K562 (cell line): ENCODE measurements around the gene GNG7. TPM values are rescaled to one million over a fixed set of nuclear protein-coding genes. Genes with fewer than 3 reads are reported as not detected.

ENCODE experiments used
- EWSR1 ChIP-seq: fragments of 450-650 bp; IDR thresholded peaks from 2 replicates; pipeline ENCODE4 v1.6.1; 2018; ENCODE audit warnings: borderline replicate concordance, mild to moderate bottlenecking, low read depth, moderate library complexity; ENCODE audit not compliant: partially characterized antibody
- SMC3 ChIP-seq: conservative IDR thresholded peaks from 2 replicates; pipeline ENCODE4 v1.6.1; 2011; ENCODE audit warnings: low read depth, low read length, improper control_type of control experiment; ENCODE audit not compliant: insufficient read depth
- polyA plus RNA-seq, 8 experiments: library from polyadenylated mRNA; depleted of rRNA in 4 of 8; stranded (reverse) in 5 of 8; unstranded in 3 of 8; fragments of >200 nt; fragmentation: Nextera tagmentation in 2 of 8; fragmentation: Illumina TruSeq in 1 of 8; extraction: Ambion mirVana in 2 of 8; extraction: Trizol in 1 of 8; gene quantifications; 2 replicates each; pipeline versions ENCODE4 v1.2.1 to v1.2.3, GENCODE V29; 2011 to 2014; ENCODE audit warnings: inconsistent platforms in 1 of 8, missing spikeins in 1 of 8
- total RNA-seq, 7 experiments: library from RNA; depleted of rRNA in 6 of 7; stranded (reverse); fragments of >200 nt in 6 of 7; fragmentation: Illumina TruSeq in 2 of 7; extraction: Trizol in 2 of 7; gene quantifications; 2 replicates each; pipeline versions ENCODE4 v1.2.1 to v1.2.3, GENCODE V29; 2011 to 2021; ENCODE audit warnings: low replicate concordance in 1 of 7
- TF ChIP-seq, protein P1 (sequence below): fragments of 450-650 bp; IDR thresholded peaks from 2 replicates; pipeline ENCODE4 v1.6.1; 2017; ENCODE audit warnings: mild to moderate bottlenecking, moderate library complexity
- TF ChIP-seq, protein P2 (sequence below): fragments of 450-650 bp; IDR thresholded peaks from 2 replicates; pipeline ENCODE4 v1.6.1; 2016; ENCODE audit warnings: antibody characterized with exemption
- TF ChIP-seq, protein P3 (sequence below): fragments of 450-650 bp; IDR thresholded peaks from 2 replicates; pipeline ENCODE4 v1.6.1; 2016
- TF ChIP-seq, protein P4 (sequence below): fragments of 250-450 bp; sonication (Bioruptor Pico); IDR thresholded peaks from 2 replicates; pipeline ENCODE4 v1.4.0; 2020; ENCODE audit warnings: mild to moderate bottlenecking, moderate library complexity
- TF ChIP-seq, protein P5 (sequence below), 2 experiments: fragments of 450-650 bp; formaldehyde crosslinking in 1 of 2; IDR thresholded peaks; 2 replicates each; pipeline versions ENCODE4 v1.4.0 to v1.6.1; 2014 to 2020; ENCODE audit warnings: mild to moderate bottlenecking in 2 of 2, borderline replicate concordance in 1 of 2, low read depth in 1 of 2
- TF ChIP-seq, protein P6 (sequence below): fragments of 250-450 bp; sonication (Bioruptor Pico); IDR thresholded peaks from 2 replicates; pipeline ENCODE4 v1.8.0; 2022; ENCODE audit warnings: moderate library complexity, mild to moderate bottlenecking, inconsistent platforms

Gene GNG7
- total and polyA plus RNA-seq, 9 of the 15 experiments (the other 6 are each of a cell fraction or from before 2014, with no cell fraction given) = 0.01 to 0.20 (median 0.06) TPM; not detected in 1

DNA sequence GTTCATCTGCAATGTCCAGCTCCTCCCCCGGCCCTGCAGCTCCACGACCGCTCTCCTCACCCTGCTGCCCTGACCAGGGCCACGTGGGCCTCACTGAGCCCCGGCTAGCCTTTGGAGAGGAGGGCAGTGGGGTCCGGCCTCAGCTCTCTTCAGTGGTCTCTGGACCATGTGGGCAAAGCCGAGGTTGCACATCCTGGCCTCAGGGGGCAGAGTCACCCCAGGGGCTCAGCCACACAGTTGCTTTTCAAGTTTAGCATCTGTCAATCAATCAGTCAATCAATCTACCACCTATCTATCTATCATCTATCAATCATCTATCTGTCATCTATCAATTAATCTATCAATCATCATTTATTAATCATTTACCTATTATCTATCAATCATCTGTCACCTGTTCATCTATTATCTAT is 21.7 kb upstream of the GNG7 start (continued):
- TF ChIP-seq, protein P1, sequence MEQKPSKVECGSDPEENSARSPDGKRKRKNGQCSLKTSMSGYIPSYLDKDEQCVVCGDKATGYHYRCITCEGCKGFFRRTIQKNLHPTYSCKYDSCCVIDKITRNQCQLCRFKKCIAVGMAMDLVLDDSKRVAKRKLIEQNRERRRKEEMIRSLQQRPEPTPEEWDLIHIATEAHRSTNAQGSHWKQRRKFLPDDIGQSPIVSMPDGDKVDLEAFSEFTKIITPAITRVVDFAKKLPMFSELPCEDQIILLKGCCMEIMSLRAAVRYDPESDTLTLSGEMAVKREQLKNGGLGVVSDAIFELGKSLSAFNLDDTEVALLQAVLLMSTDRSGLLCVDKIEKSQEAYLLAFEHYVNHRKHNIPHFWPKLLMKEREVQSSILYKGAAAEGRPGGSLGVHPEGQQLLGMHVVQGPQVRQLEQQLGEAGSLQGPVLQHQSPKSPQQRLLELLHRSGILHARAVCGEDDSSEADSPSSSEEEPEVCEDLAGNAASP = no peak
- TF ChIP-seq, protein P2, sequence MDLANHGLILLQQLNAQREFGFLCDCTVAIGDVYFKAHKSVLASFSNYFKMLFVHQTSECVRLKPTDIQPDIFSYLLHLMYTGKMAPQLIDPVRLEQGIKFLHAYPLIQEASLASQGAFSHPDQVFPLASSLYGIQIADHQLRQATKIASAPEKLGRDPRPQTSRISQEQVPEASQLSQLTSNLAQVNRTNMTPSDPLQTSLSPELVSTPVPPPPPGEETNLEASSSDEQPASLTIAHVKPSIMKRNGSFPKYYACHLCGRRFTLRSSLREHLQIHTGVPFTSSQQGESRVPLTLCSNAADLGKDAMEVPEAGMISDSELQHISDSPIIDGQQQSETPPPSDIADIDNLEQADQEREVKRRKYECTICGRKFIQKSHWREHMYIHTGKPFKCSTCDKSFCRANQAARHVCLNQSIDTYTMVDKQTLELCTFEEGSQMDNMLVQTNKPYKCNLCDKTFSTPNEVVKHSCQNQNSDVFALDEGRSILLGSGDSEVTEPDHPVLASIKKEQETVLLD = peak; percentile 92
- TF ChIP-seq EWSR1 (no peak), SMC3 (no peak)
- TF ChIP-seq, protein P3, sequence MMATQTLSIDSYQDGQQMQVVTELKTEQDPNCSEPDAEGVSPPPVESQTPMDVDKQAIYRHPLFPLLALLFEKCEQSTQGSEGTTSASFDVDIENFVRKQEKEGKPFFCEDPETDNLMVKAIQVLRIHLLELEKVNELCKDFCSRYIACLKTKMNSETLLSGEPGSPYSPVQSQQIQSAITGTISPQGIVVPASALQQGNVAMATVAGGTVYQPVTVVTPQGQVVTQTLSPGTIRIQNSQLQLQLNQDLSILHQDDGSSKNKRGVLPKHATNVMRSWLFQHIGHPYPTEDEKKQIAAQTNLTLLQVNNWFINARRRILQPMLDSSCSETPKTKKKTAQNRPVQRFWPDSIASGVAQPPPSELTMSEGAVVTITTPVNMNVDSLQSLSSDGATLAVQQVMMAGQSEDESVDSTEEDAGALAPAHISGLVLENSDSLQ = peak; percentile 87
- TF ChIP-seq, protein P4, sequence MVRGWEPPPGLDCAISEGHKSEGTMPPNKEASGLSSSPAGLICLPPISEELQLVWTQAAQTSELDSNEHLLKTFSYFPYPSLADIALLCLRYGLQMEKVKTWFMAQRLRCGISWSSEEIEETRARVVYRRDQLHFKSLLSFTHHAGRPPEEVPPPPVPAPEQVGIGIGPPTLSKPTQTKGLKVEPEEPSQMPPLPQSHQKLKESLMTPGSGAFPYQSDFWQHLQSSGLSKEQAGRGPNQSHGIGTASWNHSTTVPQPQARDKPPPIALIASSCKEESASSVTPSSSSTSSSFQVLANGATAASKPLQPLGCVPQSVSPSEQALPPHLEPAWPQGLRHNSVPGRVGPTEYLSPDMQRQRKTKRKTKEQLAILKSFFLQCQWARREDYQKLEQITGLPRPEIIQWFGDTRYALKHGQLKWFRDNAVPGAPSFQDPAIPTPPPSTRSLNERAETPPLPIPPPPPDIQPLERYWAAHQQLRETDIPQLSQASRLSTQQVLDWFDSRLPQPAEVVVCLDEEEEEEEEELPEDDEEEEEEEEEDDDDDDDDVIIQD (CRISPR knock-in tag) = no peak
- TF ChIP-seq, protein P5, sequence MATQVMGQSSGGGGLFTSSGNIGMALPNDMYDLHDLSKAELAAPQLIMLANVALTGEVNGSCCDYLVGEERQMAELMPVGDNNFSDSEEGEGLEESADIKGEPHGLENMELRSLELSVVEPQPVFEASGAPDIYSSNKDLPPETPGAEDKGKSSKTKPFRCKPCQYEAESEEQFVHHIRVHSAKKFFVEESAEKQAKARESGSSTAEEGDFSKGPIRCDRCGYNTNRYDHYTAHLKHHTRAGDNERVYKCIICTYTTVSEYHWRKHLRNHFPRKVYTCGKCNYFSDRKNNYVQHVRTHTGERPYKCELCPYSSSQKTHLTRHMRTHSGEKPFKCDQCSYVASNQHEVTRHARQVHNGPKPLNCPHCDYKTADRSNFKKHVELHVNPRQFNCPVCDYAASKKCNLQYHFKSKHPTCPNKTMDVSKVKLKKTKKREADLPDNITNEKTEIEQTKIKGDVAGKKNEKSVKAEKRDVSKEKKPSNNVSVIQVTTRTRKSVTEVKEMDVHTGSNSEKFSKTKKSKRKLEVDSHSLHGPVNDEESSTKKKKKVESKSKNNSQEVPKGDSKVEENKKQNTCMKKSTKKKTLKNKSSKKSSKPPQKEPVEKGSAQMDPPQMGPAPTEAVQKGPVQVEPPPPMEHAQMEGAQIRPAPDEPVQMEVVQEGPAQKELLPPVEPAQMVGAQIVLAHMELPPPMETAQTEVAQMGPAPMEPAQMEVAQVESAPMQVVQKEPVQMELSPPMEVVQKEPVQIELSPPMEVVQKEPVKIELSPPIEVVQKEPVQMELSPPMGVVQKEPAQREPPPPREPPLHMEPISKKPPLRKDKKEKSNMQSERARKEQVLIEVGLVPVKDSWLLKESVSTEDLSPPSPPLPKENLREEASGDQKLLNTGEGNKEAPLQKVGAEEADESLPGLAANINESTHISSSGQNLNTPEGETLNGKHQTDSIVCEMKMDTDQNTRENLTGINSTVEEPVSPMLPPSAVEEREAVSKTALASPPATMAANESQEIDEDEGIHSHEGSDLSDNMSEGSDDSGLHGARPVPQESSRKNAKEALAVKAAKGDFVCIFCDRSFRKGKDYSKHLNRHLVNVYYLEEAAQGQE (IDR thresholded peaks at IDR 0.05; ENCODE audit: borderline replicate concordance) = no peak
- TF ChIP-seq, protein P5 (CRISPR knock-in tag; IDR thresholded peaks at IDR 0.05; ENCODE audit: low read depth) = no peak
- TF ChIP-seq, protein P6, sequence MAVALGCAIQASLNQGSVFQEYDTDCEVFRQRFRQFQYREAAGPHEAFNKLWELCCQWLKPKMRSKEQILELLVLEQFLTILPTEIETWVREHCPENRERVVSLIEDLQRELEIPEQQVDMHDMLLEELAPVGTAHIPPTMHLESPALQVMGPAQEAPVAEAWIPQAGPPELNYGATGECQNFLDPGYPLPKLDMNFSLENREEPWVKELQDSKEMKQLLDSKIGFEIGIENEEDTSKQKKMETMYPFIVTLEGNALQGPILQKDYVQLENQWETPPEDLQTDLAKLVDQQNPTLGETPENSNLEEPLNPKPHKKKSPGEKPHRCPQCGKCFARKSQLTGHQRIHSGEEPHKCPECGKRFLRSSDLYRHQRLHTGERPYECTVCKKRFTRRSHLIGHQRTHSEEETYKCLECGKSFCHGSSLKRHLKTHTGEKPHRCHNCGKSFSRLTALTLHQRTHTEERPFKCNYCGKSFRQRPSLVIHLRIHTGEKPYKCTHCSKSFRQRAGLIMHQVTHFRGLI (CRISPR knock-in tag) = no peak
